Motor neuron (in vitro differentiated cells): ENCODE results near the gene CFAP61. TPM values are rescaled to one million over a fixed set of nuclear protein-coding genes. Genes with fewer than 3 reads are reported as not detected.
"Not testable (repeated sequence)": the region's sequence is repeated elsewhere in the genome, so short reads cannot be mapped to it uniquely, and the experiment has no call there.

Experiments
- ATAC-seq, 8 experiments: fragments of 200-7000 bp; cut with Tn5 transposase; replicated peaks in 6 of 8; 2 replicates each; pipeline ENCODE4 v1.8.0; 2021; ENCODE audit warnings: mild to moderate bottlenecking in 8 of 8, moderate library complexity in 8 of 8
- H3K27ac ChIP-seq, 2 donors: fragments of 250-450 bp; sonication (Bioruptor Pico); 2 replicates each; pipeline ENCODE4 v1.9.0; 2021; ENCODE audit warnings: antibody characterized with exemption in 2 of 2, mild to moderate bottlenecking in 2 of 2, moderate library complexity in 1 of 2
- H3K4me1 ChIP-seq, 2 donors: fragments of 250-450 bp; sonication (Bioruptor Pico); replicated peaks in 1 of 2; 2 replicates each; pipeline ENCODE4 v1.6.1; 2021; ENCODE audit warnings: antibody characterized with exemption in 2 of 2, mild to moderate bottlenecking in 2 of 2, moderate library complexity in 1 of 2
- H3K4me3 ChIP-seq, 5 donors: fragments of 250-450 bp; sonication (Bioruptor Pico); 2 replicates each; pipeline ENCODE4 v1.9.0; 2021; ENCODE audit warnings: antibody characterized with exemption in 5 of 5, mild to moderate bottlenecking in 5 of 5, moderate library complexity in 4 of 5
- WGBS, 10 experiments: fragments of 450-650 bp; shearing (Covaris generic); methylation state at CpG; one replicate each; pipeline ENCODE4 v1.0.0; 2022; 5-methylcytosine and 5-hydroxymethylcytosine counted together
- in situ Hi-C, 9 experiments: fragments of 400-800 bp; cut with MboI; loops; one replicate each; pipeline ENCODE4 v1.15.0; 2021; ENCODE audit warnings: low sequenced_read_pairs in 9 of 9, low pct_unique_long_range_greater_than_20kb in 2 of 9; ENCODE audit not compliant: unreplicated experiment in 9 of 9
- total RNA-seq, 8 experiments: library from RNA; unstranded; fragments of 300-600 nt; gene quantifications; 2 replicates each; pipeline versions ENCODE4 v1.2.3 to v1.2.4, GENCODE V29; 2022

CFAP61 gene
- total RNA-seq, 8 experiments from 2014 or later: 0.36 to 13.0 (median 1.3) TPM

DNA sequence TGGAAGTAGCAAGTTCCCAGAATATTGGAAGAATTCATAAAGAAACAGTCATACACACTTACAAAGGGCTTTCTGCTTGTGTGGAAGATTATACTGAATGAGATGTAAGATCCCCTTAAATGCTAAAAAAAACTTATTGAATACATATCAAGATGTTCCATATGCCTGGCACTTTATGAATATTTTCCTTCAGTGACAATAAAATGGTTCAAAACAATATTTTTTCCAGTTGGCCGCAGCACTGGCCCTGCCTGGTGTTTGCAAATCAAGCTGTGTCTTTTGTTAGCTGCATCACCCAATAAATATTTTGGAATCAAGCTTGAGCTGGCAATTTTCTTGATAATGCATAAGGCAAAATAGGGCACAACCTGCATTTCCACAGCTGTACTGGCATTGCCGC, 51.2 kb downstream of the CFAP61 start:
- no peak for ATAC-seq
- 0 to 100% (median 84%) methylated on average over 1 to 2 of the region's 2 CpGs; no CpG with 5 or more reads in 2 of the 10 experiments for WGBS, 10 experiments
- Histone ChIP-seq H3K4me3 (no peak overlapping the region), H3K4me1 (no peaks in the 10 kb centered on the region), H3K27ac (no peak overlapping the region)
- in situ Hi-C loops: no loop called here

DNA sequence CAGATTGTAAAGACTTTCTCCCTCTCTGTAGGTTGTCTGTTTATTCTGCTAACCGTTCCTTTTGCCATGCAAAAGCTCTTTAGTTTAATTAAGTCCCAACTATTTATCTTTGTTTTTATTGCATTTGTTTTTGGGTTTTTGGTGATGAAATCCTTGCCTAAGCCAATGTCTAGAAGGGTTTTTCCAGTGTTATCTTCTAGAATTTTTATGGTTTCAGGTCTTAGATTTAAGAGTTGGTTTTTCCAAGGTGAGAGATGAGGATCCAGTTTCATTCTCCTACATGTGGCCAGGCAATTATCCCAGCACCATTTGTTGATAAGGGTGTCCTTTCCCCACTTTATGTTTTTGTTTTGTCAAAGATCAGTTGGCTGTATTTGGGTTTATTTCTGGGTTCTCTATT, 70.9 kb downstream of the CFAP61 start:
- H3K27ac ChIP-seq, H3K4me3 ChIP-seq, in situ Hi-C loops, H3K4me1 ChIP-seq, ATAC-seq: not testable (repeated sequence)
- 0 to 82% (median 69%) methylated on average over 1 of the region's 1 CpG for WGBS, 10 experiments

DNA sequence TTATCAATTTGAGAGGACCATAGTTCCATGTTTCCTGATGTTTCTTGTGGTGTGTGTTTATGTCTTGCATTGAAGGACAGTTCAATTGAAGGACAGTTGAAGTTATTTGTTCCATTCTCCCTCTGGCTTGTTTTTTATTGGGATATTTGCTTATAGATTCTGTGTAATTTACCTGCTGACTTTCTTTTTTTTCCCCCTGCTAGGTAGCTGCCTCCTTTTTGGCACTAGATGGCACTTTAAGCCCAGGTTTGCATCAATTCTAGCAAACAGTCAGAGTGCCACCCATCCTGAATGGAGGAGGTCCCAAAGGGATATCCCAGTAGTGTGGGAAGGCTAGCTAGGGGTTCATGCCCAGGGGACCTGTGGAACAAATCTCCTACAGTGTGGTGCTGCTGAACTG, 78.1 kb downstream of the CFAP61 start:
- in situ Hi-C loops: no loop called here
- no peak overlapping the region for H3K4me3 ChIP-seq

GRCh38 chr20:20134941-20135575, 82.7 kb downstream of the CFAP61 start:
- Histone ChIP-seq H3K4me1 (no peaks in the 10 kb centered on the region), H3K4me3 (no peak overlapping the region), H3K27ac (no peak overlapping the region)
- 0 to 67% (median 28%) methylated on average over 1 of the region's 1 CpG; no CpG with 5 or more reads in 2 of the 10 experiments for WGBS, 10 experiments
- in situ Hi-C loops: no loop called here
- ATAC-seq: no peak

More for the DNA sequence above, 78.1 kb downstream of the CFAP61 start:
- ATAC-seq: peak in 3 of 8 experiments; percentile 37 to 69 (median 49)
- Histone ChIP-seq H3K4me1 (no peaks in the 10 kb centered on the region), H3K27ac (no peak overlapping the region)

GRCh38 chr20:20136313-20136712, 84.0 kb downstream of the CFAP61 start:
- 0 to 67% (median 41%) methylated on average over 1 of the region's 1 CpG for WGBS, 10 experiments
- in situ Hi-C loops: no loop called here
- Histone ChIP-seq H3K27ac (no peak overlapping the region), H3K4me1 (no peaks in the 10 kb centered on the region), H3K4me3 (no peak overlapping the region)
- no peak for ATAC-seq

- 75 to 100% (median 86%) methylated on average over 1 to 4 of the region's 5 CpGs; no CpG with 5 or more reads in 5 of the 10 experiments for WGBS, 10 experiments
- Histone ChIP-seq H3K27ac (no peak overlapping the region), H3K4me1 (no peaks in the 10 kb centered on the region), H3K4me3 (no peak overlapping the region)
- no peak for ATAC-seq
- in situ Hi-C loops: no loop called here
Measured at GRCh38 chr20:20137851-20138250, 85.5 kb downstream of the CFAP61 start.

- WGBS, 10 experiments: 0 to 83% (median 59%) methylated on average over 1 to 2 of the region's 4 CpGs; no CpG with 5 or more reads in 4 of the 10 experiments
- ATAC-seq: no peak
- Histone ChIP-seq H3K27ac (no peak overlapping the region), H3K4me3 (no peak overlapping the region), H3K4me1 (no peaks in the 10 kb centered on the region)
- in situ Hi-C loops: no loop called here
Measured at GRCh38 chr20:20138301-20139064, 86.2 kb downstream of the CFAP61 start.

DNA sequence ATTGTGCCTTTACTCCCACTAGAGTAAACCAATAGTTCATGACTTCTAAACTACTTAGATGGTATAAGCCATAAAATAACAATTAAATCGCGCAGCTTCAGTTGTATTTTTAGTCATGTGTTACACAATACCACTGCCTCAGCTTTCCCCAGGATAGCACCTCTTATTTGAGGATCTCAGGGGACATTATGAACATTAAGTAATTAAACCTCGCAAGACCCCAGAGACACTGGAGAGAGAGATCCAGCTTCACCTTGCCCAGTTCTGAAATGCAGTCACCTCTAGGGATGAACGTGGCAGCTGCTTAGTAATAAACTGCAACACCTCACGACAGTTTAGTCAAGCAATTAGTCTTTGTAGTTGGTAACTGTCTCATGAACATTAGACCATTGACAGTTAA, 87.1 kb downstream of the CFAP61 start:
- no peak for ATAC-seq
- Histone ChIP-seq H3K27ac (no peak overlapping the region), H3K4me1 (no peaks in the 10 kb centered on the region), H3K4me3 (no peak overlapping the region)
- 10 to 100% (median 67%) methylated on average over 1 to 5 of the region's 5 CpGs; no CpG with 5 or more reads in 1 of the 10 experiments for WGBS, 10 experiments
- in situ Hi-C loops: no loop called here

GRCh38 chr20:20143165-20143564, 90.8 kb downstream of the CFAP61 start:
- ATAC-seq: no peak
- Histone ChIP-seq H3K27ac (no peak overlapping the region), H3K4me3 (no peak overlapping the region), H3K4me1 (no peaks in the 10 kb centered on the region)
- in situ Hi-C loops: no loop called here
- WGBS, 10 experiments: 0 to 100% (median 33%) methylated on average over 1 to 2 of the region's 2 CpGs; no CpG with 5 or more reads in 6 of the 10 experiments

DNA sequence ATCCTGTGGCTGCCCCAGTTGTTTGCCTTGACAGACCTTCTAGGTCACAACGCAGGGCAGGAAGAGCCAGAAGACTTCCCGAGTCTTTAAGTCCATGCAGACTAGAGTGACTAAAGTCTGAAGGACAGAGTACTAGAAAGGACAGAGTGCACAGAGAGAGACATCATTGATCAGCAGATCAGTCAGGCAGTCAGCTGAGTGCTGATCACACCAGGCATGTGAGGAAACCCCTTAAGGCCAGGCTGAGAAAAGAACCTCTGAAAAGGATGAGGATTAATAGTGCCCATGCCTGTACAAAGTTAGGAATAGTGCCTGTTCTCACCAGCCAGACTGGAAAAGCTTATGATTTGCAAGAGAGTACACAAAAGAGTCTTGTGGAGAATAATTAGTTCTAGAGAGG, 91.3 kb downstream of the CFAP61 start:
- in situ Hi-C loops: no loop called here
- no peaks in the 10 kb centered on the region for H3K4me1 ChIP-seq
- WGBS, 10 experiments: 83 to 100% (median 83%) methylated on average over 1 to 2 of the region's 2 CpGs; no CpG with 5 or more reads in 5 of the 10 experiments
- H3K4me3 ChIP-seq: no peak overlapping the region
- ATAC-seq: no peak
- no peak overlapping the region for H3K27ac ChIP-seq

DNA sequence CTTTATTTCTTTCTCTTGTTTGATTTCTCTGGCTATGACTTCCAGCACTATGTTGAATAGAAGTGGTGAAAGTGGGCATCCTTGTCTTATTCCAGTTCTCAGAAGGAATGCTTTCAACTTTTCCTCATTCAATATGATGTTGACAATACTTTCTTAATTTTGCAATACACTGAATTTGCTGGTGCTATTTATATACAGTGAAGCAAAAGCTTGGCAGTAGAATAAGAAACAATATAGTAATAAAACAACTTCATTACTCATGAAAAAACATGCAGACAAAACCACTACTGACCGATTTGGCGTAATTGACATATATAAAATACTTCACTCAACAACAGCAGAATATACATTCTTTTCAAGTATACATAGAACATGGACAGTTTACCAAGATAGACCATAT, 96.4 kb downstream of the CFAP61 start:
- Histone ChIP-seq H3K27ac (no peak overlapping the region), H3K4me1 (no peaks in the 10 kb centered on the region), H3K4me3 (no peak overlapping the region)
- no peak for ATAC-seq
- in situ Hi-C loops: no loop called here
- WGBS, 10 experiments: 0 to 100% (median 83%) methylated on average over 1 to 2 of the region's 2 CpGs

- Histone ChIP-seq H3K4me3 (no peak overlapping the region), H3K27ac (no peak overlapping the region), H3K4me1 (no peaks in the 10 kb centered on the region)
- in situ Hi-C loops: no loop called here
- 0 to 83% (median 17%) methylated on average over 1 to 2 of the region's 2 CpGs; no CpG with 5 or more reads in 3 of the 10 experiments for WGBS, 10 experiments
- ATAC-seq: no peak
Measured at GRCh38 chr20:20150241-20150640, 97.9 kb downstream of the CFAP61 start.

GRCh38 chr20:20160520-20160919, 108.2 kb downstream of the CFAP61 start:
- ATAC-seq: peak in 3 of 8 experiments; percentile 75 to 95 (median 94)
- in situ Hi-C loops: no loop called here
- Histone ChIP-seq H3K4me1 (no peaks in the 10 kb centered on the region), H3K27ac (no peak overlapping the region), H3K4me3 (no peak overlapping the region)
- 0 to 50% (median 20%) methylated on average over 1 to 2 of the region's 2 CpGs; no CpG with 5 or more reads in 6 of the 10 experiments for WGBS, 10 experiments
